NCI-H2196 treated with DMSO at 0.1 percent for 48 hours (cell line): ENCODE measurements around the gene USP13.

Source experiments
- DNase-seq: peaks from one replicate; lab custom pipeline; 2025; ENCODE audit not compliant: unreplicated experiment; lab: John Stamatoyannopoulos, UW

USP13 gene

GRCh38 chr3:179694731-179695130 lies 41.9 kb downstream of the USP13 start:
- no peak for DNase-seq

GRCh38 chr3:179695672-179696313 lies 43.0 kb downstream of the USP13 start:
- DNase-seq = no peak

GRCh38 chr3:179697736-179698332 lies 45.0 kb downstream of the USP13 start:
- no peak for DNase-seq

GRCh38 chr3:179700716-179701115 lies 47.9 kb downstream of the USP13 start:
- DNase-seq = no peak

- no peak for DNase-seq
Observed at GRCh38 chr3:179701176-179701827, 48.5 kb downstream of the USP13 start.

GRCh38 chr3:179702271-179702947 lies 49.6 kb downstream of the USP13 start:
- DNase-seq = no peak

GRCh38 chr3:179703816-179704215 lies 51.0 kb downstream of the USP13 start:
- DNase-seq = no peak

GRCh38 chr3:179706233-179706632 lies 53.4 kb downstream of the USP13 start:
- DNase-seq = no peak

GRCh38 chr3:179710079-179710478 lies 57.2 kb downstream of the USP13 start:
- DNase-seq = no peak

GRCh38 chr3:179713643-179714090 lies 60.8 kb downstream of the USP13 start:
- DNase-seq = no peak

- no peak for DNase-seq
Observed at GRCh38 chr3:179715582-179715981, 62.7 kb downstream of the USP13 start.

GRCh38 chr3:179716226-179716625 lies 63.4 kb downstream of the USP13 start:
- no peak for DNase-seq

- no peak for DNase-seq
Observed at GRCh38 chr3:179716811-179717210, 64.0 kb downstream of the USP13 start.

GRCh38 chr3:179717219-179717618 lies 64.4 kb downstream of the USP13 start:
- no peak for DNase-seq

GRCh38 chr3:179719048-179719734 lies 66.4 kb downstream of the USP13 start:
- no peak for DNase-seq

GRCh38 chr3:179720196-179720595 lies 67.4 kb downstream of the USP13 start:
- DNase-seq = no peak

GRCh38 chr3:179723617-179724016 lies 70.8 kb downstream of the USP13 start:
- no peak for DNase-seq

- DNase-seq = no peak
Observed at GRCh38 chr3:179726075-179726699, 73.3 kb downstream of the USP13 start.

GRCh38 chr3:179729086-179729485 lies 76.2 kb downstream of the USP13 start:
- no peak for DNase-seq

GRCh38 chr3:179729981-179730380 lies 77.1 kb downstream of the USP13 start:
- no peak for DNase-seq

- no peak for DNase-seq
Observed at GRCh38 chr3:179730506-179730905, 77.7 kb downstream of the USP13 start.
